ENCODE measurements around the gene C1QL4.

DNA sequence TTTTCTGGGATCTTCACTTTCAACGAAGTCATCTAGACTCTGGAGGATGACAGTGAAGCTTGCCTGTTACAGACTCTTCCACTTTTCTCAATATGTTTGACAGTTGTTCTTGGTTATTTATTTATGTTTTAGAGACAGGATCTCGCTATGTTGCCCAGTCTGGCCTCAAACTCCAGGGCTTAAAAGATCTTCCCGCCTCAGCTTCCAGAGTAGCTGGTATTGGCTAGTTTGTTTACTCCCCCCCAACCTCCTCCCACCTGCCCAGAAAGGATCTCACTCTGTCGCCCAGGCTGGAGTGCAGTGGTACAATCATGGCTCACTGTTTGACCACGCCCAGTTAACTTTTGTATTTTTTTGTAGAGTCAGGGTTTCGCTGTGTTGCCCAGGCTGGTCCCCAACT is 33.6 kb upstream of the C1QL4 start:
- TF ChIP-seq CTCF (IDR thresholded peaks at IDR 0.05; ENCODE audit: low read length) (no peak), EZH2 (IDR thresholded peaks at IDR 0.05; ENCODE audit: borderline replicate concordance, low read length) (no peak)

Data from OCI-LY1 (cell line).